ENCODE data around the gene NR2F6.

Gene NR2F6

GRCh38 chr19:17263712-17264640 lies 18.3 kb upstream of the NR2F6 start:
- no peak for DNase-seq

DNA sequence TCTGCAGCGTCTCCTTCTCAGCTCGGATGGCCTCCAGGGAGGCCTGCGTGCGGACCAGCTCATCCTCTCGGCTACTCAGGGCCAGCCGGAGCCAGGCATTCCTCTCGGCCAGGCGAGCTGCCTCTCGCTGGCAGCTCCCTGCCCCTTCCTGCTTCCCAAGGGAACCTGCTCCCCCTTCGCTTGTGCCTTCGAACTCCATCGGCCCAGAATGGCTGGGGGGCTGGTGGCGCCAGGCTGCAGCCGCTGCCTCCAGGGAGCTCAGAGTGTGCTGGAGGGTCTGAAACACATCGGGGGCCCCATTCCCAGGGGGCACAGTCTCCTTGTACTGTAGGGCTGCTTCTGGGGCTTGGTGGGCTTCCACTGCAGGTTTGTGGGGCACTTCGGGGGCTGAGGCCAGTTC lies 16.8 kb upstream of the NR2F6 start:
- DNase-seq: no peak

DNA sequence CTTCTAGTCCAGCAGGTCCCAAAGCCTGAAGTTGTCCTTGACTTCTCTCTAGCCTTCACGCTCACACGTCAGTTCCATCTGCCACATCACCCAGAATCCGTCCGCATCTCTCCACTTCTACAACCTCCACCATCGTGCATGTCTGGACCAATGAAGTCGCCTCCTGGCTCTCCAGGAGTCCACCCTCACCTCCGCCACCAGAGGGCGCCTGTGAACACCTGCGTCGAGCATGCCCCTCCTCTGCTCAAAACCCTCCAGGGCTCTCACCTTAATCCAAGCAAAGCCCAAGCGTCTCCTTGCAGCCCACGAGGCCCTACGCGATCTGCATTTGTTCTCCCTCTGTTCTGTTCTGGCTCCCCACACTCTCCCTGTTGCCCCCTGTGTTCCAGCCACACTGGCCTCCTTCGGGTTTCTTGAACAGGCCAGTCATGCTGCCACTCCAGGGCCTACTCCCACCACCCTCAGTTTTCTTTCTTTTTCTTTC lies 15.2 kb upstream of the NR2F6 start:
- peak; percentile 97 for DNase-seq

DNA sequence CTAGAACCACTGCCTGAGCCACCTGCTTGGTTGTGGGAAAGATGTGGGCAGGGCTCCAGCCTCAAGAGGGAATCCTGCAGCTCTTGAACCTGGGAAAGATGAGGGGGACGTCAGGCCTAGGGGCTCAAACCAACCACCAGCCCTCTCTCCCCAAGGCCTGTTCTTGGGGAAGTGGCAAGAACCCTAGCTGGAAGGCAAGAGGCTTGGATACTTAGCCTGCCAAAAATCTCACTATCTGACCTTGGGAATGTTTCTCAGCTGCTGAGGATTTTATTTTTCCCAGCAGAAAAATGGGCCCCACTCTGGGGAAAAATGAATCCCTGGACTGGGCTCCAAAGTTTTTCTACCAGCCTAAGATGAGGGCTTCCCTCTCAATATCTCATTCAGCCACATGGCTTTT lies 14.2 kb upstream of the NR2F6 start:
- no peak for DNase-seq

DNA sequence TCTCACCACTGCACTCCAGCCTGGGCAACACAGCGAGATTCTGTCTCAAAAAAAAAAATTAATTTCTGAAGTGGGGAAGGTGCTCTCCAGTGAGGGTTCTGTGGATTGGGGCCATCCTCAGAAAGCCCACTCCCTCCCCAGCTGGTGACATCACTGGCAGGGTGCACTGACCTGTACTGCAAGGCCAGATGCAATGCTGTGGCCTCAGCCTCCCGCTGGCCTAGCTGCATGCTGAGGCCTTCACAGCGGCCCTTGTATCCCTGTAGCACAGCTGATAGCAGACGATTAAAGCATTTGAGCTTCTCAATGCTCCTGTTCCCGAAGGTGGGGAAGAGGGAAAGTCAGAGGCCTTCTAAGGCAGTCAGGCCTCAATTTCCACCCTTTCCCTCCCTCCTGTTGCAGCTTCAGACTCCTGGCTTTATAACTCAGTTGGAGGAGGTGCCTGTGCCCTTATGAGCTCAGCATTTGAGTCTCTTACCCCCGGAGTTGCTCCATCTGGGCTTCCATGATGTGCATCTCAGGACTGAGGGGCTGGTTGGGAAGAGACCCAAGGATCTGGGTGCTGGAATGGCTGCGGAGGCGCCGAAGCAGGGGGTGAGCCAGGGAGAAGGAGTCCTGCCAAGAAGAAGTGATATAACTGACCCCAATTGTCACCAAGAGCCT lies 13.5 kb upstream of the NR2F6 start:
- no peak for DNase-seq

- DNase-seq: no peak
These were observed 10.4 kb upstream of the NR2F6 start for GRCh38 chr19:17256130-17256529.

DNA sequence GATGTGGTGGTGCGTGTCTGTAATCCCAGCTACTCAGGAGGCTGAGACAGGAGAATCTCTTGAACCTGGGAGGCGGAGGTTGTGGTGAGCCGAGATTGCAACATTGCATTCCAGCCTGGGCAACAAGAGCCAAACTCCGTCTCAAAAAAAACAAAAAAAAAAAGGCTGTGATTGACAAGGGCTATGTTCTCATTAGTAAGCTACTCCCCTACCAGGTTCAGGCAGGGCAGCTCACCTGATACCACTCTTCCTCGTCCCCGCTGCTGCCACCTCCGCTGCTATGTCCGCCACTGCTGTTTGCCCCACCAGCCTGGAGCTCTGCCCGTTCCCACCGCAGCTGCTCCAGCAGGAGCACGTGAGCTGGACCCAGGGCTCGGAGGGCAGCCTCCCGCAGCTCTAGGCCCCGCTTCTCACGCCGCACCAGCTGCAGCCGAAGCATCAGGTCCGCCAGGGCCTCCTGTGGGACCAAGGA lies 9.5 kb upstream of the NR2F6 start:
- DNase-seq: no peak

- no peak for DNase-seq
These were observed 8.9 kb upstream of the NR2F6 start for GRCh38 chr19:17254636-17255035.

GRCh38 chr19:17249887-17250548 lies 4.3 kb upstream of the NR2F6 start:
- no peak for DNase-seq

- no peak for DNase-seq
These were observed 2.5 kb upstream of the NR2F6 start for GRCh38 chr19:17248011-17248776.

DNA sequence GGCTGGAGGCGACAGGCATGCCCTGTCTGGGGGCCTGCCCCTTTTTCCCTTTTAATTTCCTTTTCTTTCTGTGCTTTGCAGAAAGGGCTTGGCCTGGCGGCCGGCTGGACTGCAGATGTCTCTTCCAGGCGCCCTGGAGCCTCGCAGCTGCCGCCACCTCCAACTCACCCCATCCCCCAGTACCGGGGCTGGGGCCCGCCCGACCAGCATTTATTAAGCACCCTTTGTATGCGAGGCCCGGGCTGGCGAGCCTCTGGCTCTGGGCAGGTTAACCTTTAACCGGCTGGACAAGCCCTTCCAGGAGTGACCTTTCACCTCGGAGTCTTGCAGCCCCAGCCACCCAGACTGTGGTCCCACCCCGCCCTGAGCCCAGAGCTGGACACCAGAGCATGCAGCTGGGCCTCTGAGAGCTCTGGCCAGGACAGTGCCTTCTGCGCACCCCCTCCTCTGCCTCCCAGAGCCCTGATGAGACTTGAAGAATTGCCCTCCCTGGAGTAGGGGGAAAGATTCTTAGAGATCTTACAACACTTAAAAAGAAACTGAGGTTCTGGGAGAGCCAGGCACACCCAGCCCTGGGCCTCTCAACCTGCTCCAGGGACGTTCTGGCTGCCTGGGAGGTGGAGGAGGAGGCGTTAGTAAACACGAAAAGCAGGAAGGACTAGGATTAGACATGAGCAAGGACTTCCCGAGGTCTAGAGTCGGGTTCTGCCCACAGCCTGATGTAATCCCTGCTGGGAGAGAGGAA lies 1.1 kb upstream of the NR2F6 start:
- DNase-seq: no peak

DNA sequence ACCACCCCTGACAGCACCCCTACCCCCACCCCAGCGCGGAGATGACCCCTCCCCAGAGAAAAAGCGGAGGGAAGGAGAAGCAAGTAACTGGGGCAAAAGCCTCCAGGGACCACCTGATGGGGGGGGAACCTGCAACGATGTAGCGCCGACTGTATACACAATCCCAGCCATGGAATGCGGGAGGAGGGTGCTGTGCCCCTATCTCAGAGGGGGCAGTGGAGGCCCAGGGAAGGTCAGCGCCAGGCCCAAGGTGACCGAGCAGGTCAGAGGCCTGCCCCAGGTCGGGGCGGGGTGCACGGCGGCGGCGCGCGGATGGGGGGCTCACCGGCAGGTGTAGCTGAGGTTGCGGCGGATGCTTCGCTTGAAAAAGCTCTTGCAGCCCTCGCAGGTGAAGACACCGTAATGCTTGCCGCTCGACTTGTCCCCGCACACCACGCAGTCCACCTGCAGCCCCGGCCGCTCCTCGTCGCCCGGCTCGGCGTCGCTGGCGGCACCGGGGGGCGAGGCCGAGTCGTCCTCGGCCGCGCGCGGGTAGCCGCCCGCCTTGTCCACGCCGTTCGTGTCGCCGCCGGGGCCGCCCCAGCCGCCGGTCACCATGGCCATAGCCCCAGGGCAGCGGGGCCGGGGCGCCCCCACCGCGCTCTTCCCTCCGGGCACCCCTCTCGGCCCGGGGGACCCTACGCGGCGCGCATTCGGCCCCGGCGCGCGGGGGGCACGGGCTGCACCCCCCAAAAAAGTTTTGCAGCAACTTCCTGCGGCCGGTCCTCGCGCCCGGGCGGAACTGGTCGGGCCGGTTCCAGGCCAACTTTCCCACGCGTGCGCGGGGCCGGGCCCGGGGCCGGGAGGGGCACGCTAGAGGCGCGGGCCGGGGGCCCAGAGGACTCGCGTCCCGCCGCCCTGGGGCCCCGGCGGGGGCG lies 843 bp downstream of the NR2F6 start:
- no peak for DNase-seq

GRCh38 chr19:17243830-17244617 lies 1.7 kb downstream of the NR2F6 start:
- DNase-seq: no peak

GRCh38 chr19:17243211-17243829 lies 2.4 kb downstream of the NR2F6 start:
- no peak for DNase-seq

DNA sequence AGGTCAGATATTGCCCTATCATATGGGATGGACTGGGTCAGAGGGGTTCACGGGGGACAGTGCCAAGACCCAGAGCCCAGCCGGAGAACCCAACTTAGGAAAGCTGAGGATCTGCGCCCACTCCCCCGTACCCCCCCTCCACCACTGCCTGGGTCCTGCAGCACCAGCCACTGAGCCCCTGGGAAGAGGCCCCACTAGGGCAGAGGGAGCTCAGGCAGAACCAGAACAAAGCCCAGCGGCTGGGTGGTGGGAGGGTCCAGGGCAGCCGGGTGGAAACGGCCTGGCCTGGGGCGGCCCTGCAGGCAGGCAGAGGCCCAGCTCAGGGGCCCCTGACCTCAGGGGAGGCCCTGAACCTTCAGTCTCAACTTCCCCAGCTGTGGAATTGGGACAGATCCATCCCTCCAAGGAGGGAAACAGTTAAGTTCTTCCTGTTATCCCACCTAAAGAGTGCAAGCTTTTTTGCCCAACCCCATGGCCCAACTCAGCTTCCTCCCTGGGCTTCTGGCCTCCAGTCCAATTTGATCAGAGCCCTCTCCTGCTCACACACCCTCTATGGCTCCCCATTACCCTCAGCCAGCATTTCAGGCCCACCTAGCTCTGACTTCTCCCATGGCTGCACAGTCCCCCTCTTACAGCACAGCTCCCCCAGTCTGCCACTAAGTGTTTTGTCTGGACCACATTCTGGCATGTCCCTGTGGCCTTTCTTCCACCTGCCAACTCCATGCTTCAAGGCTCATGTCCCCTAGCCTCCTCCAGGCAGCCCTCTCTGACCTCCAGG lies 3.1 kb downstream of the NR2F6 start:
- DNase-seq: no peak

DNA sequence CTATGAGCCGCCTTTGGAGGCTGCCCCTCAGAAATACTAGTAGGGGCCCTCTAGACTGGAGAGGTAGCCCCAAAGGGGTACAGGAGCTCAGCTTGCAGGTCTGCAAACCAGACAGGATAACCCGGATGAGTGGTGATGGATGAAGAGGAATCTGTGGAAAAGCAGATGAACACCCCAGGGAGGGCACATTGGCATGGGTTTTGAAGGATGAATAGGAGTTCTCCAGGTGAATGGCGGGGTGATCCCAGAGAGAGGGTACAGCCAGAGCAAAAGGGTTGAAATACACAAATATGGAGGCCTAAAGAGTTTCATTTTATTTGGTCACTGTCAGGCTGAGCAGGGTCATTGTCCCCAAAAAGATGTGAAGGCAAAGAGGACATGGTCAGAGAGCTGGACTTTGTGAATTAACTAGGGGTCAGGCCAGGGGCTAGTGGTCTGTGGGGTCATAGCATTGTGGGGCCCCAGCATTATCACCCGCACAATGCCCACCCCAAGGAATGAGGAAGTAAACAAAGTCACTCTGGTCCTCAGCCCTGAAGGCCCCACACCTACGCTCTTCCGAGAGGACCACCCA lies 4.8 kb downstream of the NR2F6 start:
- DNase-seq: no peak

- no peak for DNase-seq
These were observed 5.5 kb downstream of the NR2F6 start for GRCh38 chr19:17240062-17240752.

All from activated effector memory CD4-positive, alpha-beta T cell treated with anti-CD3 and anti-CD28 coated beads, Interleukin-2, amount 50 U/mL, for 16 hours (primary cell).